SJCRH30 (cell line): ENCODE data around the gene MYO9A. TPM values are rescaled to one million over a fixed set of nuclear protein-coding genes. Genes with fewer than 3 reads are reported as not detected.

Experiments
- DNase-seq, 2 experiments: peaks; one replicate each; pipeline ENCODE4 v3.0.0-alpha.2; 2015 to 2020
- H3K27ac ChIP-seq: fragments of 250-450 bp; sonication (Bioruptor Pico); 2 replicates; pipeline ENCODE4 v1.5.1; 2020; ENCODE audit warnings: mild to moderate bottlenecking, moderate library complexity
- H3K27me3 ChIP-seq: fragments of 250-450 bp; sonication (Bioruptor Pico); 2 replicates; pipeline ENCODE4 v1.5.1; 2020; ENCODE audit warnings: mild to moderate bottlenecking, moderate library complexity
- H3K36me3 ChIP-seq: fragments of 250-450 bp; sonication (Bioruptor Pico); 2 replicates; pipeline ENCODE4 v1.5.1; 2020; ENCODE audit warnings: mild to moderate bottlenecking, moderate library complexity
- H3K4me1 ChIP-seq: fragments of 250-450 bp; sonication (Bioruptor Pico); 2 replicates; pipeline ENCODE4 v1.5.1; 2020; ENCODE audit warnings: mild to moderate bottlenecking, moderate library complexity
- H3K4me3 ChIP-seq: fragments of 250-450 bp; sonication (Bioruptor Pico); 2 replicates; pipeline ENCODE4 v1.5.1; 2020; ENCODE audit warnings: mild to moderate bottlenecking, moderate library complexity
- H3K9me3 ChIP-seq: fragments of 250-450 bp; sonication (Bioruptor Pico); replicated peaks from 2 replicates; pipeline ENCODE4 v1.5.1; 2020; ENCODE audit warnings: mild to moderate bottlenecking, moderate library complexity
- total RNA-seq: library from RNA; depleted of rRNA; stranded (reverse); fragments of >200 nt; shearing (Covaris generic); gene quantifications from 2 replicates; pipeline ENCODE4 v1.2.3, GENCODE V29; 2014

MYO9A gene
- total RNA-seq, 1 experiment from 2014 or later: 37.2 TPM

- no peaks in the 10 kb centered on the region for H3K36me3 ChIP-seq
- peaks cover 8% of the 10 kb centered on the region for H3K4me1 ChIP-seq
- H3K27me3 ChIP-seq: no peaks in the 10 kb centered on the region
- H3K27ac ChIP-seq: no peak overlapping the region
- H3K9me3 ChIP-seq: no peaks in the 10 kb centered on the region
- no peak for DNase-seq
- no peak overlapping the region for H3K4me3 ChIP-seq
These were observed 35.5 kb upstream of the MYO9A start for GRCh38 chr15:72153269-72154000.

DNA sequence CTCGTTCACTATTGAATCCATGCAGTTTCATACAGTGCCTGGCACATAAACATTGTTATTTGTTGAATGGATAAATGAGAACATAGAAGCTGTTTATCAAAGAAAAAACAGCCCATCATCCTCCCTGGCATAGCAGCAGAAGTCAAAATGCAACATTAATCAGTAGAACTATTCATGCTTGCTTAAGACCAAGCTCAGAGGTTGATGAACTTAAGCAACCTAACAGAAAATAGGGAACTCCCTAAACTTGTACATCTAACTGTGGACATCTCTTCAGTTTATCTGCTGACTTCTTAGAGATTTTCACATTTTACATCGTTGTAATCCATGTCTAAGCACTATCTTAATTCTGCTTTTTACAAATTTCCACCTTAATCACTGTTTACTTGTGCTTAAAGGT is 29.5 kb upstream of the MYO9A start:
- H3K27ac ChIP-seq: no peak overlapping the region

GRCh38 chr15:72146934-72147333 is 29.0 kb upstream of the MYO9A start:
- H3K9me3 ChIP-seq: no peaks in the 10 kb centered on the region
- no peak for DNase-seq
- H3K36me3 ChIP-seq: no peaks in the 10 kb centered on the region
- H3K27ac ChIP-seq: no peak overlapping the region
- H3K4me3 ChIP-seq: no peak overlapping the region
- no peaks in the 10 kb centered on the region for H3K4me1 ChIP-seq
- no peaks in the 10 kb centered on the region for H3K27me3 ChIP-seq

More for the DNA sequence above, 29.5 kb upstream of the MYO9A start:
- Histone ChIP-seq H3K4me3 (no peak overlapping the region), H3K4me1 (no peaks in the 10 kb centered on the region), H3K27me3 (no peaks in the 10 kb centered on the region), H3K9me3 (no peaks in the 10 kb centered on the region), H3K36me3 (no peaks in the 10 kb centered on the region)
- no peak for DNase-seq

GRCh38 chr15:72146221-72146620 is 28.3 kb upstream of the MYO9A start:
- no peak for DNase-seq
- H3K27ac ChIP-seq: no peak overlapping the region
- H3K36me3 ChIP-seq: no peaks in the 10 kb centered on the region; the same call in 1 of the 2 replicates
- H3K9me3 ChIP-seq: no peaks in the 10 kb centered on the region
- H3K4me1 ChIP-seq: peaks cover 7% of the 10 kb centered on the region
- no peak overlapping the region for H3K4me3 ChIP-seq
- no peaks in the 10 kb centered on the region for H3K27me3 ChIP-seq

DNA sequence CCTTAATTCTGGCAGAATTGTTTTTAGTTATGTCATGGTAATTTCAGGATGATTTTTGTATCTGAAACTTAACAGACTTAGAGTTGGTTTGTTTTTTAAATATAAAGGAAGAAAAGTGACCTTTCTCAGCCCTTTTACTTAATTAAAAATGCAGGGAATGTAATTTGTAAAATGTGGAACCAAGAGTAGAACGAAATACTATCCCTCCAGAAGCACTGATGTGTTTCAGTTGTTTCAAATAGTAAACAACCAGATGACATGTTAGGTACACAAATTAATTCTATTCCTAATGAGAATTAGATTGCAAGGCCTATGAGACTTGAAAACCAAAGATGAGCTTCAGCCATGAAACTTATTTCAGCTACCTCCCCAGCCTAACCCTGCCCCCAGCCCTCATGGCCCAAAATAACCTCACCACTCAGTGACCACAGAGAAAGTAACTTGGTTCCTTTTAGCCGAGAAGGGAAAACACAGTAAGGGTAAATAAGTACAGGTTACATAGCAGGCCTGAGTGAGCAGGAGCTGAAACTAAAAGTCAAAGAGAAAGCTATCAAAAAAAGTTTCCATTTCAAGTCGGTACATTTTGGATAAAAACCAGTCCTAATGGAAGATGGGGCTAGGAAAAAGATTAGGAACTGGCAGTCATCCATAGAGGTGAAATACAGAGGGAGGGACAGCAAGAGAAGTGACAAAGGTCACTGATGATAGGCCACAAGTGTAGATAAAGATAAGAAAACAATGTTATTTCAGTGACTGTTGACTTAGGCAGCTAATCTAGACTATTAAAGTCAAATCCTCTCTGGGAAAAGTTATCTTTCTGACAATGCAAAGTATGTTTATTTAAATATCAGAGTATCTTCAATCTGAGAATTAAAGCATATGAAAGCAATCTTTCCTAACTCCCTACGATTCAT is 23.5 kb upstream of the MYO9A start:
- Histone ChIP-seq H3K4me3 (no peak overlapping the region), H3K4me1 (peaks cover 14% of the 10 kb centered on the region), H3K27me3 (no peaks in the 10 kb centered on the region), H3K9me3 (no peaks in the 10 kb centered on the region), H3K36me3 (no peaks in the 10 kb centered on the region; the same call in 1 of the 2 replicates), H3K27ac (no peak overlapping the region)
- DNase-seq: no peak

- no peak overlapping the region for H3K4me3 ChIP-seq
- no peaks in the 10 kb centered on the region; the same call in 1 of the 2 replicates for H3K36me3 ChIP-seq
- no peak overlapping the region for H3K27ac ChIP-seq
- DNase-seq: no peak
- H3K4me1 ChIP-seq: peaks cover 20% of the 10 kb centered on the region
- no peaks in the 10 kb centered on the region for H3K27me3 ChIP-seq
- no peaks in the 10 kb centered on the region for H3K9me3 ChIP-seq
These were observed 22.1 kb upstream of the MYO9A start for GRCh38 chr15:72140088-72140487.

DNA sequence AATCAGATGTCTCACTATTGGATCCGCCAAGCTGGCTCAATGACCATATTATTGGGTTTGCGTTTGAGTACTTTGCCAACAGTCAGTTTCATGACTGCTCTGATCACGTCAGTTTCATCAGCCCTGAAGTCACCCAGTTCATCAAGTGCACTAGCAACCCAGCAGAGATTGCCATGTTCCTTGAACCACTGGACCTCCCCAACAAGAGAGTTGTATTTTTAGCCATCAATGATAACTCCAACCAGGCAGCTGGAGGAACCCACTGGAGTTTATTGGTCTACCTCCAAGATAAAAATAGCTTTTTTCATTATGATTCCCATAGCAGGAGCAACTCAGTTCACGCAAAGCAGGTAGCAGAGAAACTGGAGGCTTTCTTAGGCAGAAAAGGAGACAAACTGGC is 21.7 kb upstream of the MYO9A start:
- DNase-seq: no peak
- no peak overlapping the region for H3K4me3 ChIP-seq
- H3K4me1 ChIP-seq: peaks cover 20% of the 10 kb centered on the region
- H3K27me3 ChIP-seq: no peaks in the 10 kb centered on the region
- H3K36me3 ChIP-seq: no peaks in the 10 kb centered on the region; the same call in 1 of the 2 replicates
- H3K9me3 ChIP-seq: no peaks in the 10 kb centered on the region
- H3K27ac ChIP-seq: no peak overlapping the region

DNA sequence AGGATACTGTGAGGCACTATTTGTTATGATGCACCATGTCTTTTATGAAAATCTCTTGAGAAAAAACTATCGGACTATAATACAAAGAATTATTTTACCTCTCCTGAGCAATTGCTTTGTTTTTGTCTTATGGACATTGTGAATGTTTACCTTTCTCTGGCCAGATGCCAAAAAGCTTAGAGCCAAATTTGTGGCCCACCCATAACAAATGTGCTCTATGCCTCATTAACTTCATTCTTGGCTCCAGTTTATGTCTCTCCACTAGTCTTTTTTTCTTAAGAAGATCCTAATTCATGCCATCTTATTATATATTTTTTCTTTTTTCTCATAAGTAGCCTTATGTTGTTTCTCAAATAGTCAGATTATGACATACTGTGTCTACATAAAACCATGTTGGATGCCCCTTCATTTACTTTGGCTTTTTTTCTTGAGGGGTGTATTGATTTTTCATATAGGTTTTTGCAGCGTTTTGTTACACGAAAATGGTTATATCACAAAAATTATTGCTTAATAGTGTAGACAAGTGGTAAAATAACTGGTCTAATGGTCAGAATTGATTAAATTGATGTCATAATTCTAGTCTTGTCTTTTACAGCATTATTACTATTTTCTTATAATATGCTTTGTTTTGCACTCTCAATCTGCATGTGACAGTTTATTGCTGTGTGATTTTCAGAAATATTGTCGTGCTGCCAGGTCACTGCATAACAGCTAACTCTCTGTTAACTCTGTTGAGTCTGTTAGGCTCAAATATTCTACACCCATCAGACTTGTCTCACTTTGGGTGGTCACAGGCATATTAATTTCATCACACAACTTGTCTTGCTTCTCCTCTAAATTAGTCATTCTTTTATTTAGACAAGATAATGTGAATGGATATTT is 18.5 kb upstream of the MYO9A start:
- H3K4me1 ChIP-seq: peaks cover 15% of the 10 kb centered on the region; the same call in 1 of the 2 replicates
- no peaks in the 10 kb centered on the region; the same call in 1 of the 2 replicates for H3K36me3 ChIP-seq
- H3K4me3 ChIP-seq: no peak overlapping the region
- no peak overlapping the region for H3K27ac ChIP-seq
- no peaks in the 10 kb centered on the region for H3K9me3 ChIP-seq
- H3K27me3 ChIP-seq: no peaks in the 10 kb centered on the region
- DNase-seq: peak in 1 of 2 experiments; percentile 40

- Histone ChIP-seq H3K27me3 (no peaks in the 10 kb centered on the region), H3K4me1 (peaks cover 10% of the 10 kb centered on the region; the same call in 1 of the 2 replicates), H3K9me3 (no peaks in the 10 kb centered on the region), H3K4me3 (no peak overlapping the region), H3K27ac (no peak overlapping the region), H3K36me3 (no peaks in the 10 kb centered on the region)
- peak in 1 of 2 experiments; percentile 21 for DNase-seq
These were observed 17.8 kb upstream of the MYO9A start for GRCh38 chr15:72135719-72136118.

- no peaks in the 10 kb centered on the region for H3K36me3 ChIP-seq
These were observed 15.3 kb upstream of the MYO9A start for GRCh38 chr15:72133211-72133610.

DNA sequence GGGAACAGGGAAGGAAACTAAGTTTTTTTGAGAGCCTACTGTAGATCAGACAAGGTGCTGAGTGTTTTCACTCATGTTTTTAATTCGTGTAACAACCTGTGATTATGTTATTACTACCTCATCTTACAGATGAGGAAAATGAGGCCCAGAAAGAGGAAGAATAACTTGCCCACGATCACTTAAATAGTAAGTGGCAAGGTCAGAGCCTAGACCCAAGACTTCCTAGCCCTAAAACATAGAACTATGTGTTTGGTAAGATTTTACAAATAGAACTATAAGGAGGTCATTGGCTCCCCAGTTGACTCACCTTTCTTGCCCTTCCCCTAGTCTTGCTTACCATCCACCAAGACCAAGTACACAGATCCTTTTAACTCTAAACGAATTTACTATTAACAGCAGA is 14.0 kb upstream of the MYO9A start:
- H3K4me3 ChIP-seq: no peak overlapping the region
- DNase-seq: no peak
- no peaks in the 10 kb centered on the region for H3K27me3 ChIP-seq
- no peaks in the 10 kb centered on the region for H3K36me3 ChIP-seq
- no peaks in the 10 kb centered on the region for H3K9me3 ChIP-seq
- H3K4me1 ChIP-seq: peaks cover 6% of the 10 kb centered on the region; the same call in 1 of the 2 replicates
- H3K27ac ChIP-seq: no peak overlapping the region

More at GRCh38 chr15:72133211-72133610, 15.3 kb upstream of the MYO9A start:
- DNase-seq: no peak
- Histone ChIP-seq H3K4me1 (peaks cover 10% of the 10 kb centered on the region; the same call in 1 of the 2 replicates), H3K9me3 (no peaks in the 10 kb centered on the region), H3K4me3 (no peak overlapping the region), H3K27ac (no peak overlapping the region), H3K27me3 (no peaks in the 10 kb centered on the region)

GRCh38 chr15:72130272-72130671 is 12.3 kb upstream of the MYO9A start:
- Histone ChIP-seq H3K9me3 (no peaks in the 10 kb centered on the region), H3K4me1 (no peaks in the 10 kb centered on the region), H3K27me3 (no peaks in the 10 kb centered on the region), H3K4me3 (no peak overlapping the region), H3K27ac (no peak overlapping the region), H3K36me3 (no peaks in the 10 kb centered on the region)
- DNase-seq: no peak

DNA sequence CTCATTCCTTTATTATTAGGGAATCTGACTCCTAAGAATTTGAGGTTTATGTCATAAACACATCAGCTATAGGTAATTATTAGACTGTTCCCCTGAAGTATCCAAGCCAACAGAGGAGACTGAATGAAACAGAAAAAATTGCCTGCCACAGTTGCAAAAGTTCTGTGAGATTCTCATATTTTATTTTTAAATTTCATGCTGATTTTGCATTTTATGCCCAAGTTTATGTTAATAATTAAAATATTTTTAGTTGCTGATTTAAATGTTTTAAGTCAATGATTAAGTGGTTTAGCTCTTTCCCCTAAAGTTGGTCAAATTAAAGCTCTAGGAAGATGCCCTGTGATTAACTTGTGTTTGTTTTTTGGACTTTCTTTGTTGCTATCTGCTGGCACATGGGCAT is 10.4 kb upstream of the MYO9A start:
- H3K36me3 ChIP-seq: no peaks in the 10 kb centered on the region
- H3K27ac ChIP-seq: no peak overlapping the region
- DNase-seq: no peak
- no peaks in the 10 kb centered on the region for H3K9me3 ChIP-seq
- H3K4me1 ChIP-seq: no peaks in the 10 kb centered on the region
- H3K4me3 ChIP-seq: no peak overlapping the region
- H3K27me3 ChIP-seq: no peaks in the 10 kb centered on the region

DNA sequence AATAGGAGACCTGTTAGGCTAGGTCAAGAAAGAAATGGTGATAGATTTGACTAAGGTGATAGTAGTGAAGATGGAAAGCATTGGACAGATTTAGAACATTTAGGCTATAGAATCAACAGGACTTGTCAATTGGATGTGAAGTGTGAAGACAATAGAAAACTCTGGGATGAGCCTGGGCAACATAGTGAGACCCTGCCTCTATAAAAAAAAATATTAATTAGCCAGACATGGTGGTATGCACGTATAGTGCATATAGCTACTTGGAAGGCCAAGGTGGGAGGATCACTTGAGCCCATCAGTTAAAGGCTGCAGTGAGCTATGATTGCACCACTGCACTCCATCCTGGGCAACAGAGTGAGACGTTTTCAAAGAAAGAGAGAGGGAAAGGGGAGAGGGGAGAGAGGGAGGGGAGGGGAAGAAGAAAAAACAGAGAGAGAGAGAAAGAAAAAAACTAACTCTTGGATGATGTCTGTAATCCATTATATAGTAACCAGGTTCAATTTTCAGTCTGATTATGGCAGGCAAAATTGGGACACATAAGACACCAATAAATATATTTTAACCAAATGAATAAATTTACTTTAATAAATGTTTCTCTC is 9.9 kb upstream of the MYO9A start:
- H3K36me3 ChIP-seq: no peaks in the 10 kb centered on the region
- no peaks in the 10 kb centered on the region for H3K9me3 ChIP-seq
- H3K4me3 ChIP-seq: no peak overlapping the region
- H3K4me1 ChIP-seq: no peaks in the 10 kb centered on the region
- no peaks in the 10 kb centered on the region for H3K27me3 ChIP-seq
- H3K27ac ChIP-seq: no peak overlapping the region
- no peak for DNase-seq
